Activated T-helper 17 cell treated with anti-CD3 and anti-CD28 coated beads, Interleukin-2, amount 50 U/mL, for 72 hours (primary cell): ENCODE data around the gene MAGEB1. TPM values are rescaled to one million over a fixed set of nuclear protein-coding genes. Genes with fewer than 3 reads are reported as not detected.

Source experiments
- ATAC-seq: fragments of 150-1000 bp; cut with Tn5 transposase; replicated peaks from 2 replicates; pipeline ENCODE4 v1.10.0; 2021; ENCODE audit warnings: mild to moderate bottlenecking, moderate library complexity
- H3K27ac Mint-ChIP-seq: one replicate; pipeline ENCODE4 v1.8.0; 2022; ENCODE audit warnings: mixed read lengths
- H3K27me3 Mint-ChIP-seq: one replicate; pipeline ENCODE4 v1.8.0; 2022; ENCODE audit warnings: mixed read lengths
- H3K36me3 Mint-ChIP-seq: one replicate; pipeline ENCODE4 v1.8.0; 2022; ENCODE audit warnings: low read depth, mild to moderate bottlenecking, mixed read lengths
- H3K4me1 Mint-ChIP-seq: one replicate; pipeline ENCODE4 v1.8.0; 2022; ENCODE audit warnings: mixed read lengths
- H3K4me3 Mint-ChIP-seq: one replicate; pipeline ENCODE4 v1.8.0; 2022; ENCODE audit warnings: mild to moderate bottlenecking, mixed read lengths
- H3K9me3 Mint-ChIP-seq: one replicate; pipeline ENCODE4 v1.8.0; 2022; ENCODE audit warnings: mixed read lengths
- total RNA-seq, 2 donors: library from RNA; stranded (reverse); gene quantifications; one replicate each; pipeline ENCODE4 v1.2.3, GENCODE V29; 2022

The MAGEB1 gene
- not detected for total RNA-seq

- Mint-ChIP-seq H3K27ac (no peak within 1 kb of the TSS), H3K9me3 (no peaks in the 10 kb centered on the region), H3K4me3 (no peak within 1 kb of the TSS), H3K4me1 (no peaks in the 10 kb centered on the region), H3K36me3 (no peaks in the 10 kb centered on the region), H3K27me3 (no peaks in the 10 kb centered on the region)
- no peak for ATAC-seq
Measured at GRCh38 chrX:30246769-30247489, at the start of gene MAGEB1. Gene MAGEB1 (plus strand): TSS chrX:30247146. CDS start chrX:30250494, 3,348 bp downstream.

GRCh38 chrX:30212172-30212571 lies 34.8 kb upstream of the MAGEB1 start:
- Mint-ChIP-seq H3K27me3 (no peaks in the 10 kb centered on the region), H3K4me3 (no peak overlapping the region), H3K9me3 (no peaks in the 10 kb centered on the region), H3K36me3 (no peaks in the 10 kb centered on the region), H3K4me1 (no peaks in the 10 kb centered on the region), H3K27ac (no peak overlapping the region)
- ATAC-seq: no peak

DNA sequence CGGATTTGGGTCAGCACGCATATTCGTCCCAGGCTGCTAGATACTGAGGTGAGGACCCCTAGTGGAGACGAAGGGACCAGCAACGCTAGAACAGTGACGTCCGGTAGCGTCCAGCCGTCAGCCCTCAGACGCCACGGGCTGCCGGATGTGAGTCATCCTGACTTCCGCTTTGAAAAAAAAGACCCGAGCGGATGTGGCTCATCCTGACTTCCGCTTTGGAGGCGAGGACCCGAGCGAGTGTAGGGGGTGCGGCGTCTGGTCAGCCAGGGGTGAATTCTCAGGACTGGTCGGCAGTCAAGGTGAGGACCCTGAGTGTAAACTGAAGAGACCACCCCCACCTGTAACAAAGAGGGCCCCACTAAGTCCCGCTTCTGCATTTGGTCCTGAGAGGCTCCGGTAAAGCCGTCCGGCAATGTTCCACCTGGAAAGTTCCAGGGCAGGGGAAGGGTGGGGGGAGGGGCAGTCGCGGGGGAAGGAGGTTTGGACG lies 31.5 kb upstream of the MAGEB1 start, which contains the start of gene MAGEB2:
Gene MAGEB2, plus strand, starts transcription at position 207 of the 487 bp plus-strand sequence. CDS start 3,018 bp downstream, outside the sequence.
- no peak for ATAC-seq
- no peaks in the 10 kb centered on the region for H3K9me3 Mint-ChIP-seq
- no peak within 1 kb of the TSS for H3K4me3 Mint-ChIP-seq
- H3K36me3 Mint-ChIP-seq: no peaks in the 10 kb centered on the region
- no peaks in the 10 kb centered on the region for H3K4me1 Mint-ChIP-seq
- H3K27me3 Mint-ChIP-seq: no peaks in the 10 kb centered on the region
- no peak within 1 kb of the TSS for H3K27ac Mint-ChIP-seq

DNA sequence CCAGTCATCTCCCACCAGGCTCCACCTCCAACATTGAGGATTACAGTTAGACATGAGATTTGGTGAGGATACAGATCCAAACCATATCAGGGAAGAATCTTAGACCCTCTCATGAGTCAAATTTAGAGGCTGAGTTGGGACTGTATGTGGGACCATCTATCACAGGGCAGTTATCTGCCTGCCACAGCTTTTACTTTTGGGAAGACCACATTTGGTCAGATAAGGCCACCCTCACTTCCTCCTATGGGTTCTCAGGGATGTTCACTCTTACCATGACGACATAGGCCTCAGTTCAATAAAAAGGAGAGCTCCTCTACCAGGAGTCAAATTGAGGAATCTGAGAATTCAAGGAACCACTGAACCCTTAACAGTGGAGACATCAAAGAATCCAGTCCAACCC lies 29.5 kb upstream of the MAGEB1 start:
- H3K9me3 Mint-ChIP-seq: no peaks in the 10 kb centered on the region
- ATAC-seq: no peak
- no peaks in the 10 kb centered on the region for H3K27me3 Mint-ChIP-seq
- H3K27ac Mint-ChIP-seq: no peak overlapping the region
- no peaks in the 10 kb centered on the region for H3K36me3 Mint-ChIP-seq
- H3K4me3 Mint-ChIP-seq: no peak overlapping the region
- H3K4me1 Mint-ChIP-seq: no peaks in the 10 kb centered on the region

- Mint-ChIP-seq H3K36me3 (no peaks in the 10 kb centered on the region), H3K27me3 (no peaks in the 10 kb centered on the region), H3K4me3 (no peak overlapping the region), H3K4me1 (no peaks in the 10 kb centered on the region), H3K9me3 (no peaks in the 10 kb centered on the region), H3K27ac (no peak overlapping the region)
- ATAC-seq: no peak
Measured at GRCh38 chrX:30219372-30219771, 27.6 kb upstream of the MAGEB1 start.

DNA sequence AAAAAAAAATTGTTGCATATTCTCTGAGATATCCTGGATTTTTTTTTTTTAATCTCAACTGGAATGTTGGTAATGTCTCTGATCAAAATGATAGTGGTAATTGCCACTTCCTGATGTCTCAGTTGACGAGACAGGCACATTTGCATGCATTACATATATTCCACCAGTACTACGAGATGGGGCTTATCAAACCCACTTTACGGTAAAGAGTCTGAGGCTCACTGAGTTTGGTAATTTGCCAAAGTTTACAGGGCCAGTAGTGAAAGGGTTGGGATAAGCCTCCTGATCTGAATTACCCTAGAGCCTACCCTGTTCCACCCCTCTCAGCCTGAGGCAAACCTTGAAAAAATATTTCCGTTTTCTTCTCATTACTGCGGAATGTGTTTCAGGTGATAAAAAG lies 26.3 kb upstream of the MAGEB1 start:
- Mint-ChIP-seq H3K27ac (no peak overlapping the region), H3K36me3 (no peaks in the 10 kb centered on the region), H3K27me3 (no peaks in the 10 kb centered on the region), H3K9me3 (no peaks in the 10 kb centered on the region), H3K4me1 (no peaks in the 10 kb centered on the region), H3K4me3 (no peak overlapping the region)
- no peak for ATAC-seq

GRCh38 chrX:30224536-30224935 lies 22.4 kb upstream of the MAGEB1 start:
- no peaks in the 10 kb centered on the region for H3K27me3 Mint-ChIP-seq

DNA sequence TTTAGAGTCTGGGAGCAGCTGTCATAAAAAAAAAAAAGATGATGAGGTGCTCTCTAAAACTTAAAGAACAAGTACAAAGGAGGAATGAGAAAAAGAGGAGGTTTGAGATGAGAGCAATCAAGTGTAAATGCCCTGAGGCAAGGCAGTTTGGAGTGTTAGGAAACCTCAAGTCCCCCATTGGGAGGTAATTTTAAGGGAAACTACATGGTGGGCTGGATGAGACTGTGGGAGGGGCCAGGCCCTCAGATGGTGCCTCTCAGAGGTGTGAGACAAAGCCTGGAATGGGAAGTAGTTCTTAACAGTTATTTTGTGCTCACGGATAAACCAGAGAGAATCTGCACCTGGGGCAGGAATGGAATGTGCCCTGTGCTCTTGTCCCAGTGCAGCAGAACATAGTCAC lies 18.4 kb upstream of the MAGEB1 start:
- no peak for ATAC-seq
- Mint-ChIP-seq H3K27ac (no peak overlapping the region), H3K36me3 (no peaks in the 10 kb centered on the region), H3K27me3 (no peaks in the 10 kb centered on the region), H3K9me3 (no peaks in the 10 kb centered on the region), H3K4me3 (no peak overlapping the region), H3K4me1 (no peaks in the 10 kb centered on the region)

More at GRCh38 chrX:30224536-30224935, 22.4 kb upstream of the MAGEB1 start:
- Mint-ChIP-seq H3K4me3 (no peak overlapping the region), H3K36me3 (no peaks in the 10 kb centered on the region), H3K27ac (no peak overlapping the region), H3K9me3 (no peaks in the 10 kb centered on the region), H3K4me1 (no peaks in the 10 kb centered on the region)
- no peak for ATAC-seq

DNA sequence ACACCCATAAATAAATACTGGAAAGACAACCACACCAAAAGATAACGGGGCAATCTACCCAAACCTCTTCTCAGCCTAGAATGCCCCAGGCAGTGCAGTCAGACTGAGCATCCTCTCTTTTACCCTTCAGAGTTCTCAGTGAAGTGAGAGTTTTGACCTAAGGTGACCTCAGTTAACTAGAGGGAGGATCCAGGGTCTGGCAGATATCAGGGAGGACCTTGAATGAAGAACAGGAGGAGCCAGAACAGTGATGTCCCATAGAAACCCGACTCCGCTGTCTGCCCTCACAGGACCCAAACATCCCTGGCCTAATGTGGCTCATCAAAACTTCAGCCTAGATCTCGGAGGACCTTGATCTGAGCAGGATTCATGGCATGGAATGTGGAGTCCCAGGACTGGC lies 16.6 kb upstream of the MAGEB1 start, which contains the start of gene MAGEB3:
Gene MAGEB3, plus strand, starts transcription at position 263 of the 400 bp plus-strand sequence. CDS start 5,268 bp downstream, outside the sequence.
- no peak within 1 kb of the TSS for H3K4me3 Mint-ChIP-seq

GRCh38 chrX:30241724-30242415 lies 5.1 kb upstream of the MAGEB1 start, which contains the start of gene MAGEB4:
Gene MAGEB4 (plus strand): TSS chrX:30242000. CDS start chrX:30242136, 136 bp downstream.
- Mint-ChIP-seq H3K27ac (no peak within 1 kb of the TSS), H3K27me3 (no peaks in the 10 kb centered on the region), H3K36me3 (no peaks in the 10 kb centered on the region), H3K4me3 (no peak within 1 kb of the TSS), H3K4me1 (no peaks in the 10 kb centered on the region), H3K9me3 (no peaks in the 10 kb centered on the region)
- ATAC-seq: no peak

More for the DNA sequence above, 16.6 kb upstream of the MAGEB1 start, which contains the start of gene MAGEB3:
- ATAC-seq: no peak
- H3K27ac Mint-ChIP-seq: no peak within 1 kb of the TSS
- no peaks in the 10 kb centered on the region for H3K9me3 Mint-ChIP-seq
- no peaks in the 10 kb centered on the region for H3K36me3 Mint-ChIP-seq
- H3K4me1 Mint-ChIP-seq: no peaks in the 10 kb centered on the region
- H3K27me3 Mint-ChIP-seq: no peaks in the 10 kb centered on the region

DNA sequence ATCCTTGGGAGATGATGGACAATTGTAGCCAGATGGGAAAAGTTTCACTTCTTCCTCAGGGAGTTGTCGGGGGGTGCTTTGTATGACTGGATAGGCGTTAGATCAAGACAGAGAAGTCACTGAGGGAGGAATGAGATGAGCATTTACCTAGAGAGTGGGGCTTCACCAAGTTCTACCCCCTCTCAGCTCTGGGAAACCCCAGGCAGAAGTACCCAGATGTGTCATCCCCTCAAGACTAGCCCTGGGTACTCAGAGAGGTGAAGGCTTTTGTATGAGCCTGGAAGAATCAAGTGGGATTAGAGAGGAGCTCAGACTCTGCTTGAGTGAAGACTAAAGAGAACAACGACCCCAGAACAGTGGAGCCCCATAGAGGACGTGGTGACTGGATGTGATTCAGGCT lies 1.9 kb downstream of the MAGEB1 start:
- no peak overlapping the region for H3K27ac Mint-ChIP-seq
- ATAC-seq: no peak
- no peaks in the 10 kb centered on the region for H3K36me3 Mint-ChIP-seq
- no peaks in the 10 kb centered on the region for H3K4me1 Mint-ChIP-seq
- no peaks in the 10 kb centered on the region for H3K9me3 Mint-ChIP-seq
- no peaks in the 10 kb centered on the region for H3K27me3 Mint-ChIP-seq
- H3K4me3 Mint-ChIP-seq: no peak overlapping the region

DNA sequence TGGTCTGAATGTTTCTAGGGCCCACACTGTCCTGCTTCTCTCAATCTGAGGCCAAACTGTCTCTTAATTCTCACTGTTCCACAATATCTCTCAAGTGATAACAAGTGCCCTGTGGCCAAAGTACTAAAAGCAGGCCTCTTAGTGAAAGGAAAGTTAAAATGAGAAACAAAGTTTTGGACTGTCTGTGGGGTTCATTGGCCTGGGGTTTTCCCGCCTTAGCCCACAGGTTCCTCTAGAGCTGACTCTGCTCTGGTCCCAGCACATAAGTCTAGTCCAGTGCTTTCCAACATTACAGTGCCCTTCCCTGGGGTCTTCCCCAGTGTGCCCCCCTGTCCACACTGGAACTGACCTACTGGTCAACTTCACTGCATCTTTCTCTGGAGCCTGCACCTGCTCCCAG lies 6.3 kb downstream of the MAGEB1 start:
- Mint-ChIP-seq H3K9me3 (no peaks in the 10 kb centered on the region), H3K27me3 (no peaks in the 10 kb centered on the region), H3K4me3 (no peak overlapping the region), H3K36me3 (no peaks in the 10 kb centered on the region), H3K27ac (no peak overlapping the region), H3K4me1 (no peaks in the 10 kb centered on the region)
- no peak for ATAC-seq

DNA sequence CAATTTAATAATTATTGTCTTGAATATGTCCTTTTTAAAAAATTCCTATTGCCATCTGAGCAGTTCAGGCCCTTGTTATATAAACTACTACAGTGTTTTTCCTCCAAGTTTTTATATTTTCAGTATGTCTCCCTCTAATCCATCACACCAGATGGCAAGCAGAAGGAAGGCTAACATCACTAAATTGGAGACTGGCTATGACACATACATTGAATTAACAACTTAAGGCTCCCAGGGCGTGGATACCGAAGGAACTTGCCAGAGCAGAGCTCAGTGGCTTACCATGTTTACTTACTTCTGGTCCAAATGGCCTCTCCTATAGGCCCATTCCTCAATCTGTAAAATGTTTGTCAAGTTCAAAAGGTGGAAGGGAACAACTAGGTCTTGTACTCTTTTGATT lies 13.0 kb downstream of the MAGEB1 start:
- H3K27ac Mint-ChIP-seq: no peak overlapping the region
- H3K4me1 Mint-ChIP-seq: no peaks in the 10 kb centered on the region
- no peak for ATAC-seq
- H3K9me3 Mint-ChIP-seq: no peaks in the 10 kb centered on the region
- H3K27me3 Mint-ChIP-seq: no peaks in the 10 kb centered on the region
- no peak overlapping the region for H3K4me3 Mint-ChIP-seq
- H3K36me3 Mint-ChIP-seq: no peaks in the 10 kb centered on the region

GRCh38 chrX:30261012-30261411 lies 14.1 kb downstream of the MAGEB1 start:
- H3K9me3 Mint-ChIP-seq: no peaks in the 10 kb centered on the region
- H3K27ac Mint-ChIP-seq: no peak overlapping the region
- H3K27me3 Mint-ChIP-seq: no peaks in the 10 kb centered on the region
- ATAC-seq: no peak
- no peak overlapping the region for H3K4me3 Mint-ChIP-seq
- H3K36me3 Mint-ChIP-seq: no peaks in the 10 kb centered on the region
- H3K4me1 Mint-ChIP-seq: no peaks in the 10 kb centered on the region

DNA sequence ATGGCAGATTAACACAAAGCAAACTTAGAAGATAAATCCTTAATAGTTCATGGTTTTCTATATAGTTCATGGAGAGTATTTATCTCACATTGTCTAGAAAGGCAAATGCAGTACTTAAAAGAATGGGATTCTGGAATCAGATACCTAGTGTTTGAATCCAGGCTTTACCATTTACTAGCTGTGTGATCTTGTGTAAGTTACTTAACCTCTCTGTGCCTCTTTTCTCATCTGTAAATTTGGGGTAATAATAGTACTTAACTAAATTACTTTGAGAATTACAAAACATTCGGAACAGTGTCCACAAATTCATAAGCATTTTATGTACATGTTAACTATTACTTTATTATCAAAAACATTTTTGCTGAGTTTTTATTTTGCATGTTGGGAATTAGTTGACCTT lies 15.8 kb downstream of the MAGEB1 start:
- H3K4me1 Mint-ChIP-seq: no peaks in the 10 kb centered on the region

More for the DNA sequence above, 15.8 kb downstream of the MAGEB1 start:
- H3K4me3 Mint-ChIP-seq: no peak overlapping the region
- ATAC-seq: no peak
- H3K27me3 Mint-ChIP-seq: no peaks in the 10 kb centered on the region
- H3K9me3 Mint-ChIP-seq: no peaks in the 10 kb centered on the region
- H3K27ac Mint-ChIP-seq: no peak overlapping the region
- no peaks in the 10 kb centered on the region for H3K36me3 Mint-ChIP-seq
